Vagina (tissue), 2 donors: ENCODE measurements around the gene FAM237B.

Experiments used
- POLR2A ChIP-seq, 2 donors: fragments of 450-650 bp; IDR thresholded peaks; one replicate each; pipeline ENCODE4 v1.6.1; 2017; ENCODE audit warnings: antibody characterized with exemption in 2 of 2, mild to moderate bottlenecking in 2 of 2, moderate library complexity in 2 of 2
- TF ChIP-seq, protein P1 (sequence below), 3 experiments: fragments of 450-650 bp in 2 of 3; fragments of 200-600 bp in 1 of 3; sonication (generic) in 1 of 3; IDR thresholded peaks; one replicate each; pipeline ENCODE4 v1.5.1; 2017 to 2019; ENCODE audit warnings: antibody characterized with exemption in 3 of 3, mild to moderate bottlenecking in 2 of 3, moderate library complexity in 2 of 3

DNA sequence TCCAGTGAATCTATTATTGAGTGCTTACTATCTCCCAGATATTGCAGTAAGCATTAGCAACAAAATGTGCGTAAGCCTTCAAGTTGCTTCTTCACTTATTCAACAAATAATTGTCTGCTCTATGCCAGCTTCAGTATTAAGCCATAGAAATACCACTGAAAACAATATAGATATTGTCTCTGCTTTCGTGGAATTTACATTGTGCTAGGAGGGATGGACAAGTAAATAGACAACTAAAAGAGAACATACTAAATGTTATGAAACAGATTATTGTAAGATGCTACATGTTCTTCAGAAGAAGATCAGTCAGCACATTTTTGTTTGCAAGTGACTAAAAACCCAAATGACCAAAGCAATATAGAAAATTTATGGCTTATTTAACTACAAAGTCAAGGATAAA is 48.9 kb downstream of the FAM237B start:
- no peak for TF ChIP-seq POLR2A (IDR thresholded peaks at IDR 0.05)
- TF ChIP-seq, protein P1, sequence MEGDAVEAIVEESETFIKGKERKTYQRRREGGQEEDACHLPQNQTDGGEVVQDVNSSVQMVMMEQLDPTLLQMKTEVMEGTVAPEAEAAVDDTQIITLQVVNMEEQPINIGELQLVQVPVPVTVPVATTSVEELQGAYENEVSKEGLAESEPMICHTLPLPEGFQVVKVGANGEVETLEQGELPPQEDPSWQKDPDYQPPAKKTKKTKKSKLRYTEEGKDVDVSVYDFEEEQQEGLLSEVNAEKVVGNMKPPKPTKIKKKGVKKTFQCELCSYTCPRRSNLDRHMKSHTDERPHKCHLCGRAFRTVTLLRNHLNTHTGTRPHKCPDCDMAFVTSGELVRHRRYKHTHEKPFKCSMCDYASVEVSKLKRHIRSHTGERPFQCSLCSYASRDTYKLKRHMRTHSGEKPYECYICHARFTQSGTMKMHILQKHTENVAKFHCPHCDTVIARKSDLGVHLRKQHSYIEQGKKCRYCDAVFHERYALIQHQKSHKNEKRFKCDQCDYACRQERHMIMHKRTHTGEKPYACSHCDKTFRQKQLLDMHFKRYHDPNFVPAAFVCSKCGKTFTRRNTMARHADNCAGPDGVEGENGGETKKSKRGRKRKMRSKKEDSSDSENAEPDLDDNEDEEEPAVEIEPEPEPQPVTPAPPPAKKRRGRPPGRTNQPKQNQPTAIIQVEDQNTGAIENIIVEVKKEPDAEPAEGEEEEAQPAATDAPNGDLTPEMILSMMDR (IDR thresholded peaks at IDR 0.05): no peak
